Astrocyte (in vitro differentiated cells and primary cell): ENCODE measurements around the gene ARHGEF17.

Source experiments
- EZH2 ChIP-seq: IDR thresholded peaks from 2 replicates; pipeline ENCODE4 v1.6.1; 2012; ENCODE audit warnings: mild to moderate bottlenecking, low read length, inconsistent platforms; ENCODE audit not compliant: insufficient read depth
- TF ChIP-seq, protein P1 (sequence below): IDR thresholded peaks from 2 replicates; pipeline ENCODE4 v1.5.1; 2011; ENCODE audit warnings: low read depth, mild to moderate bottlenecking, inconsistent platforms, low read length, moderate library complexity; ENCODE audit not compliant: insufficient read depth

DNA sequence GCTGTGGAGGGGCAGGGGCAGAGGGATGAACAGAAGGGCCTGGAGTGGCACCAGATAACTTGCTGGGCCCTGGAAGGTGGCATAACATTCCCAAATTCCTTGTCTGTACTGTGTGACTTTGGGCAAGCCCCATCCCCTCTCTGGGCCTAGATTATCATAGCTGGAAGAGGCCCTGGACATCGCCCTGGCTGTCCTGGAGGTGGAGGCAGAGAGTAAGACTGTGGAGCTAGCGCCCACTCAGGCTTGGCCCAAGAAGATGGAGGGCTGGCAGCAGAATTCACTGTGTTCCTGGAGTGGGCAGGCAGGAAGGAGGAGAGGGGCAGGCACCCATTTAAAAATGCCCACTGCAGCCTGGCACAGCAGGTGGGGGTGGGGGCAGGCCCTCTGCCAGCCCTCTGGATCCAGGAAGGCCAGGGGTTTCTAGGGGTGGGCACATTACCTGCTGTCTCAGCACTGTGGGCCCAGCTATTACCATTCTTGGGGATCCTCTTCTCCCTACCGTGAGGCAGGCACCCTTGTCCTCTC lies 22.6 kb downstream of the ARHGEF17 start:
- TF ChIP-seq, protein P1, sequence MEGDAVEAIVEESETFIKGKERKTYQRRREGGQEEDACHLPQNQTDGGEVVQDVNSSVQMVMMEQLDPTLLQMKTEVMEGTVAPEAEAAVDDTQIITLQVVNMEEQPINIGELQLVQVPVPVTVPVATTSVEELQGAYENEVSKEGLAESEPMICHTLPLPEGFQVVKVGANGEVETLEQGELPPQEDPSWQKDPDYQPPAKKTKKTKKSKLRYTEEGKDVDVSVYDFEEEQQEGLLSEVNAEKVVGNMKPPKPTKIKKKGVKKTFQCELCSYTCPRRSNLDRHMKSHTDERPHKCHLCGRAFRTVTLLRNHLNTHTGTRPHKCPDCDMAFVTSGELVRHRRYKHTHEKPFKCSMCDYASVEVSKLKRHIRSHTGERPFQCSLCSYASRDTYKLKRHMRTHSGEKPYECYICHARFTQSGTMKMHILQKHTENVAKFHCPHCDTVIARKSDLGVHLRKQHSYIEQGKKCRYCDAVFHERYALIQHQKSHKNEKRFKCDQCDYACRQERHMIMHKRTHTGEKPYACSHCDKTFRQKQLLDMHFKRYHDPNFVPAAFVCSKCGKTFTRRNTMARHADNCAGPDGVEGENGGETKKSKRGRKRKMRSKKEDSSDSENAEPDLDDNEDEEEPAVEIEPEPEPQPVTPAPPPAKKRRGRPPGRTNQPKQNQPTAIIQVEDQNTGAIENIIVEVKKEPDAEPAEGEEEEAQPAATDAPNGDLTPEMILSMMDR = peak; percentile 35
- no peak for TF ChIP-seq EZH2
